Fibroblast of lung (primary cell): Measurements from ENCODE around the gene RAC2.

Experiments
- CTCF ChIP-seq, 2 donors: IDR thresholded peaks in 1 of 2; conservative IDR thresholded peaks in 1 of 2; 1 replicate in 1 of 2; 2 replicates in 1 of 2; pipeline ENCODE4 v1.5.1; 2011 to 2012; ENCODE audit warnings: low read length in 2 of 2, control low read depth in 1 of 2, inconsistent platforms in 1 of 2, low read depth in 1 of 2, mild to moderate bottlenecking in 1 of 2
- EZH2 ChIP-seq: IDR thresholded peaks from 2 replicates; pipeline ENCODE4 v1.5.1; 2012; ENCODE audit warnings: low read length, control low read depth, mild to moderate bottlenecking; ENCODE audit errors: missing control alignments

- TF ChIP-seq CTCF (conservative IDR thresholded peaks at IDR 0.05 in 1 of 2, IDR thresholded peaks at IDR 0.05 in 1 of 2; ENCODE audit: low read depth in 1 of 2, low read length in 2 of 2) = no peak
- TF ChIP-seq EZH2 = no peak
Observed at GRCh38 chr22:37284126-37284804, 40.2 kb upstream of the RAC2 start.
